CD4-positive, alpha-beta T cell treated with Interleukin-21 for 1 hour (primary cell): Measurements from ENCODE around the gene IPO4.
"Not testable (repeated sequence)": the region's sequence is repeated elsewhere in the genome, so short reads cannot be mapped to it uniquely, and the experiment has no call there.

Experiments used
- DNase-seq: peaks from one replicate; pipeline ENCODE4 v3.0.0-alpha.2; 2020

The IPO4 gene, protein sequence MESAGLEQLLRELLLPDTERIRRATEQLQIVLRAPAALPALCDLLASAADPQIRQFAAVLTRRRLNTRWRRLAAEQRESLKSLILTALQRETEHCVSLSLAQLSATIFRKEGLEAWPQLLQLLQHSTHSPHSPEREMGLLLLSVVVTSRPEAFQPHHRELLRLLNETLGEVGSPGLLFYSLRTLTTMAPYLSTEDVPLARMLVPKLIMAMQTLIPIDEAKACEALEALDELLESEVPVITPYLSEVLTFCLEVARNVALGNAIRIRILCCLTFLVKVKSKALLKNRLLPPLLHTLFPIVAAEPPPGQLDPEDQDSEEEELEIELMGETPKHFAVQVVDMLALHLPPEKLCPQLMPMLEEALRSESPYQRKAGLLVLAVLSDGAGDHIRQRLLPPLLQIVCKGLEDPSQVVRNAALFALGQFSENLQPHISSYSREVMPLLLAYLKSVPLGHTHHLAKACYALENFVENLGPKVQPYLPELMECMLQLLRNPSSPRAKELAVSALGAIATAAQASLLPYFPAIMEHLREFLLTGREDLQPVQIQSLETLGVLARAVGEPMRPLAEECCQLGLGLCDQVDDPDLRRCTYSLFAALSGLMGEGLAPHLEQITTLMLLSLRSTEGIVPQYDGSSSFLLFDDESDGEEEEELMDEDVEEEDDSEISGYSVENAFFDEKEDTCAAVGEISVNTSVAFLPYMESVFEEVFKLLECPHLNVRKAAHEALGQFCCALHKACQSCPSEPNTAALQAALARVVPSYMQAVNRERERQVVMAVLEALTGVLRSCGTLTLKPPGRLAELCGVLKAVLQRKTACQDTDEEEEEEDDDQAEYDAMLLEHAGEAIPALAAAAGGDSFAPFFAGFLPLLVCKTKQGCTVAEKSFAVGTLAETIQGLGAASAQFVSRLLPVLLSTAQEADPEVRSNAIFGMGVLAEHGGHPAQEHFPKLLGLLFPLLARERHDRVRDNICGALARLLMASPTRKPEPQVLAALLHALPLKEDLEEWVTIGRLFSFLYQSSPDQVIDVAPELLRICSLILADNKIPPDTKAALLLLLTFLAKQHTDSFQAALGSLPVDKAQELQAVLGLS

DNA sequence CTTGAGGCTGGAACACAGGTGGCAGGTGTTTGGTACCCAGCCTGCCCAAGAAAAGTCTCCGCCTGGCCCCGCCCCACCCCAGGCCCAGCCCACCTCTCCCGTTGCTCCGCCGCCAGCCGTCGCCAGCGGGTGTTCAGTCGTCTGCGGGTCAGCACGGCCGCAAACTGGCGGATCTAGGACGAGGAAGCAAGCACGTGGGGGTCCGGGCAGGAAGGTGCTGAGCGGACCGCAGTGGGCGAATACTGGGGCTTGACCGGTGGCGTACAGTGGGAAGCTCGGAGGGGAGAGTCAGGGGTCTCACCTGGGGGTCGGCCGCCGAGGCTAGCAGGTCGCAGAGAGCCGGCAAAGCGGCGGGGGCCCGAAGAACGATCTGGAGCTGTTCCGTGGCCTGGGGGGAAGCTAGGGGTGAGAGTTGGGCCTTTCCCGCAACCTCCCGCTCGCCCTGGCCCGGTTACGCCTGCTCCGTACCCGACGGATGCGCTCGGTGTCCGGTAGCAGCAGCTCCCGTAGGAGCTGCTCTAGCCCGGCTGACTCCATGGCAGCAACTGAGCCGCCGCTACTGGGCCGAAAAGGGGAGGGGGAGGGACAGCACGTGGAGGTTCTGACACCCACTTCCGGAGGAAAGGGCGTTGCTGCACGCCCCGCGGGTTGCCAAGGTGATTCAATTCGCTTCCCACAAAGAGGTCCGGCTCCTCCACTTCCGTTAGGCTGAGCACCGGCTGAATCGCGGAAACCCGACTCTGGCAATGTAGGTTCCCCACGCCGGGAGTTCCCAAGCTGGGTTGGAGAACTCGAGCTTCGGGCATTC is at the start of gene IPO4:
IPO4 (minus strand) TSS at position 566 of the 808 bp plus-strand sequence; CDS start at position 537, 29 bp downstream.
- DNase-seq: peak; percentile 97

DNA sequence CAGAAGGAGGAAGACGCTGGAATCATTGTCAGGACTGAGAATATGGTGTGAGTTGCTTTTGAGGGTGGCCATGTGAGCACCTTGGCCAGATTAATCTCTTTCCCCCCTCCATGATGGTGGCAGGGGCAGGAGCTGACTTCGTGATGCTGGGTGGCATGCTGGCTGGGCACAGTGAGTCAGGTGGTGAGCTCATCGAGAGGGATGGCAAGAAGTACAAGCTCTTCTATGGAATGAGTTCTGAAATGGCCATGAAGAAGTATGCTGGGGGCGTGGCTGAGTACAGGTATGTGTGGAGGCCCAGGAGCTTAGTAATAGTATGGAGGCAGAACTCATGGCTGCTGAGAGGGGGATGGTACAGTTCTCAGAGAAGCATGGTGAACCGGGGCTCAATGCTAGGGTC is 49.5 kb upstream of the IPO4 start:
- DNase-seq: no peak

DNA sequence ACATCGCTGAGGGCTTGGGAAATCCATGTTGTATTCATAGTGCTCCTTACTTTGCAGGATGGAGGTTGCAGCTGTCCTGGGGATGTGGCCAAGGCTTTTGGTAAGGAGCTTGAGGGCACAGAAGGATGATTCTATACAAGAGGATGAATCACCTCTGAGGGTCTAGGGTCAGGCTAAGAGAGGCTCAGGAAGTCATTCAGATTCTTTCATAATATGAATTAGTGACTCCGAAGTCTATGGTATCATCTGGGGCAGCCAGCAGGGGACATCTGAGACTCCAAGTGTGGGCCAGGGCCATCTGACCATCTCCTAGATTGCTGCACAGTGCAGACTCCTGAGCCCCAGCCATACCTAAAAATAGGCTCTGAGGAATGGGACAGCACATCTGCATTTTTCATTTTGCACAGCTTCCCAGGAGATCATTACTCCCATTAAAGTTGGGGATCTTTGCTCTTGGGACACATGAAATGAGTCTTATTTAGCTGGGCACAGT is 48.9 kb upstream of the IPO4 start:
- no peak for DNase-seq

DNA sequence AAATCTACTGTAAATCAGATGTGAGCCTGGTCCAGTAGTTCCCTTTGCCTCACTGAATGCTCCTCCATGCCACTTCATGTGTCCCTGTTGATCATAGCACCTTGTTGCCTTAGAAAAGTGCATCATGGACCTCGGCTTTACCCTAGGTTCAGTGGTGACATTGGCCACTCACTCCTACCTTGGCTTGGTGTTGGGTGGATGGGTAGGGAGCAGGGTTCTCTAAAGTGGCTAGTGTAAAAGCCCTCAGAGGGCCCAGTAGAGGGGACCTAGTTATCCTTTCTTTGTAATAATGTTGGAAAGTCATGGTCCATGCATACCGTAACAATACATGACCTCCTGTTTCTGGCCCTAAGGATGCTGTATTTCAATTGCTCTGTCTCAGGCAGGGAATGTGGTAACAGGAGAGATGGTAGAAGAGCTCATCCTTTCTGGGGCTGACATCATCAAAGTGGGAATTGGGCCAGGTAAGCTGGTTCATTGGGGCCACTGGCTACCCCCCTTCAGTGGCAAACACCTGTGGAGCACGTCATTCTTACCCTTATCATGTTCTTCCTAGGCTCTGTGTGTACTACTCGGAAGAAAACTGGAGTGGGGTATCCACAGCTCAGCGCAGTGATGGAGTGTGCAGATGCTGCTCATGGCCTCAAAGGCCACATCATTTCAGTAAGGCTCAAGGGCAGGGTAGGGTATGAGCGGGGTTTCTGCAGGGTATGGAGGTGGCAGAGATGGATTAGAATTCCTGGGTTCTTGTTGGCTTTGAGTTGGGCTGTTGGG is 48.3 kb upstream of the IPO4 start:
- no peak for DNase-seq

DNA sequence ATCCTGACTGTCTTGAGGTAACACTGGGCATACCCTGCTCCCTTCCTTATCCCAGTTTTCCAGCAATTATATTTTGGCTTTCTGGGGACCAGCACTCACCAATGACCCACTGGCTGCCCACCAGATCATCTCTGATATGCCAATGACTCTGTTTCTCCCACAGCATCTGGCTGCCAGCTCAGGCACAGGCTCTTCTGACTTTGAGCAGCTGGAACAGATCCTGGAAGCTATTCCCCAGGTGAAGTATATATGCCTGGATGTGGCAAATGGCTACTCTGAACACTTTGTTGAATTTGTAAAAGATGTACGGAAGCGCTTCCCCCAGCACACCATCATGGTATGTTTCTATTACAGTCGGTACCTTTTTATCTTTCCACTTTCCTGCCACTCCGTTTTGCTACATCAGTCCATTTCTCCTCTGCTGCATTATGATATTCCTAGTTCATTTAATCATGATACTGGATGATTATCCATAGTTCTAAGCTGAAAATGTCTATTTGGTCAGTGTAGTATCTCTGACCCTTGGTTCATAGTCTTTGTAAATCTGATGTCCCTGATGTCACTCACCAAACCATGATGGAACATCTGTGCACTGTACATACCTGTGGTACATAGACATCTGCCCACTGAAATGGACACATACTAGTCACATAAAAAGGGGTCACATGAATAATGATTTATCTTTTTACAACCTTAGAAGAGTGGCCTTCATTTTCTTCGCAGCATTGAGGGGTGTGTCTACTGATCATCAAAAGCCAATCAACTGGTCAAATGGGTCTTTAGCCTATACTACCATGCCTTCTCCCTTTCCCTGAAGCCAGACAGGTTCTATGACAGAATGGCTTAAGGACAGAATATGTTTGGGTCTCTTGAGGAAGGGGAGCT is 47.4 kb upstream of the IPO4 start:
- no peak for DNase-seq

DNA sequence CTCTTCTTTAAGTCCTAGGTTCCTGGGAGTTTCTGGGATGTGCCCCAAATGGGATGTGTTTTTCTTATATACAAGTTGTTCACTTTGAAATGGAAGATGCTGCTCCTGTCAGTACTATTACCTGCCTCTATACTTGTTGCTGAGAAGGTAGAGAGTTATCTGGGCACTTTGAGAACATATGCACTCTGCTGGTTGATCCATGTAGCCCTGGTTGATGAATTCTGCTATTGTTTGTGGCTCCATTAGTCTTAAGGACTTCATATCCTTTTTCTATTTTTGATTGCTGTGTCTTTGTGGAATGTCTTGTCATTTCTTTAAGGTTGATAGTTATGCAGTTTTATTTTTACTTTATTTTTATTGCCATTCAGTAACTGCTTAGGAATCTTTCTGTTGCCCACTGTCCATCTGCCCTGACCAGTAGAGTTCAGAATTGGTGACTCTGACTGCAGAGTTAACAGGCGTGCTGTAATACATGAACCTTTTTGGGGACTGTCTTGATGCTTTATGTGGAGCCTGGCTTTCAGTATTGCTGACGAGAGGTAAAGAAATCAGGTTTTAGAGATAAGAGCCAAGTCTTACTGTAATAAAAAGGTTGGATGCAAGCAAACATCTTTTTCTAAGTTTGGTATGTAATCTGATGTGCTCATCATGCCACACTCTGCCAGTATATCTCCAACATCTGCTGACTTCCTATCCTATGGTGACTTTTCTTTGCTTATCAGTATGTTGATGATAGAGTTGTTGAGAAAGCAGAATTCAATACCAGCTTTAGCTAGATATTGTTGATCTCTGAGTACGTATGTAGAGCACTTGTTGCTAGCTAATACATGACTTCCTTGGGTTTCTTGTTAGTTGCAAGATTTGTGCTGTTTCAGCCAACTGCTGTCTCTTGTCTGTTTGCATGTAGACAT is 45.7 kb upstream of the IPO4 start:
- no peak for DNase-seq

DNA sequence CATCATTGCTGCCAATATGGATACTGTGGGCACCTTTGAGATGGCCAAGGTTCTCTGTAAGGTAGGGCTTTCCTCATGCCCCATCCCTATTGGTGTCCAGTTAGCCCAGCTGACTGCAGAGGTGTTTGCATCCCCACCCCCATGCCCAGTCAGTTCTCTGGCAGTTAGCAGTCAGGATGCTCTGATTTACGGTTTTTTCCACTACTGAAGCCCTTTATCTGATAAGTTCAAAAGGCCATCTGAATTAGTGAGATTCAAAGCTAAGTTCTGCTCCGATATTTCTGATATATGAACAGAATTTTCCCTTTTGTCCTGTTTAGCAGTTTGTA is 44.9 kb upstream of the IPO4 start:
- no peak for DNase-seq

DNA sequence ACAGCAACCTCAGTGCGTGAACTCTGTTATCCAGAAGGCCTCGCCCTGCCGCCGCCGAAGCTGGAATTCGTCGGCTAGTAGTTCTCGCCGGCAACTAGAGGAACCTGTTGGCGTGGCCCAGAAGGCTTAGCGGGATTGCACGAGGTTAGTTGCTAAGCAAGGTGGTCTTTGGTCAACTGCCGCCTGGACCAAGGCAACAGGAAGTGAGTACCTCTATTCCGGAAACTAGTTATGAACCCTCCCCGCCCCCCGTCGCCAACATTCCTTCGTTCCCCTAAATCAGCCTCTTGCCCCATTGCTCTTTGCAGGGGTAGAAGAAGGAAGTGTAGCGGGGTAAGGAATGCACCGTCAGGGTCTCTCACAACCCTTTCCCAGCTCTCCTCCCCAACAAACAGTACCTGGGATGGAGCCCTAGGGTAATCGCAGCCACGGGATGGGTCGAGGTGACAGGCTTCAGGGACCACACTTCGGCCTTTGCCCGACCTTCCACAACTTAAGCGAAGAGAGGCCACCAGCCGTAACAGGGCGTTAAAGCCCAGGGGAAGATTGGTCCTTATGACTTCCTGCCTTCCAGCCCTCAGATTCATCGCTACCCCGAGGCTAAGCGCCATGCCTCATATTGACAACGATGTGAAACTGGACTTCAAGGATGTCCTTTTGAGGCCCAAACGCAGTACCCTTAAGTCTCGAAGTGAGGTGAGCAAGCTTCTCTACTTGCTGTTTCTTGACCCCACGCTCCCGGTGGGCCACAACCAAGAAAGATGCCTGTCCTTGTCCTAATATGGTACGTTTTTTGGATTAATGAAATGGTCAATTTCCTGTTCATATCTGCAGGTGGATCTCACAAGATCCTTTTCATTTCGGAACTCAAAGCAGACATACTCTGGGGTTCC is 44.3 kb upstream of the IPO4 start, which contains the start of gene GMPR2:
GMPR2 (plus strand) TSS at position 285 of the 893 bp plus-strand sequence; CDS start at position 610, 325 bp downstream.
- DNase-seq: peak; percentile 31

DNA sequence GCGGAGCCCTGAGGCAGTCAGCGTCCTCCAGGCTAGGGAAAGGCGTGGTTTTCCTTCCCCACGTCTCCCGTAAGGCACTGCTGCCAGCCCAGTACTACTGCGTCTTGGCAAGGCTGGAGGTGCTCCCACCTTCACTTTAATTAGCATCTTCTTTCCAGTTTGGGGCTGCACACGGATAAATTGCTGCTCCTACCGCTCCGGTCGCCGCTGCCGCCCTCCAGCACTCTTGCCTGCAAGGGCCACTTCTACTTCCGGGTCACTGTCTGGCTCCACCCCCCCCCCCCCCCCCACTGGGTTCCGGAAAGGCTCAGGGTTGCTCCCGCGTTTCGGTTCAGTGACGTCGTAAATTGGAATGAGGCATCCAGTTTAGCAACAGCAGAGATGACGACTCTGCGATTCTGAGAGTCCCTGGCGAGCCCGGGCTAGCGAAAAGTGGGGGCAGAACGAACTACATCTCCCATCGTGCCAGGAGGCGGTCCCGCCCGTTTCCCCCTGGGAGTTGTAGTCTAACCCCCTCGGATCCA is 43.6 kb upstream of the IPO4 start, which contains the start of gene NEDD8:
NEDD8 (minus strand) TSS at position 247 of the 524 bp plus-strand sequence; CDS start at position 147, 100 bp downstream.
- DNase-seq: peak; percentile 89

DNA sequence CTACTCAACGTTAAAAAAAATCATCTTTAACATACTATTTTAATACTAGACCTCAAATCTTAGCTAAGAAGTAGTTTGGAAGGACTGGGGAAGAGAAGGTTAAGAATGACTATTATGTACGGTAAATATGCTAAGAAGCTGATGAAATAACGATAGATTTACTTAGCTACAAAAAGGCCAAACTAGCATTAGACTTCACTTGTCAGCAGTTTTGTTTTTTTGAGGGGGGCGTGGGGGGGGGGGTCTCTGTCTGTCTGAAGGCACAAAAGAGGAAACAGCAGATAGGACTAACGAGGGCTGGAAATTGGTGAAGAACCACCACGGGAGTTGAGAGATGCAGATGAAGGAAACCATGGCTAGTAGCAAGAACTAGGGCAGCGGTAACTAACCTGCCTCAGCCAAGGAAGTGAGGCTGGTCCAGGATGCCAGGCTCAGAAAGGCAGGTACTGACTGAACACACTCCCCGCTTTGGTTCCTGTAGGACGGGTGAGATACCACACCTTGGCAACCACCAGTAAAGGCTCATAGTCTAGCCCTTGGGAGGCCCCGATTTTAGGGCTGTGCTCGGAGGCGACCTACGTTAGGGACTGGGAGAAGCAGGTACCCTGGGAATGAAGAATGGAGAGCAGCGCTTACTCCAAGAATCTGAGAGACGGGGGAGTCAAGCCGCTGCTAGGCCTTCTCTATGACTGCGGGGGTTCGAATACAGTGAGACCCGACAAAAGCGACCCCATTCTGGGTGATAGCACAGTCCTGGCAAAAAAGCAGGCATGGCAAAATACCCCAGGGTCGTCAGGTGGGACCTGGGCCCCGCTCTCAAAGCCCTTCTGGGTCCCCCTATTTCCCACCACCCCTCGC is 42.9 kb upstream of the IPO4 start:
- peak; percentile 38 for DNase-seq

DNA sequence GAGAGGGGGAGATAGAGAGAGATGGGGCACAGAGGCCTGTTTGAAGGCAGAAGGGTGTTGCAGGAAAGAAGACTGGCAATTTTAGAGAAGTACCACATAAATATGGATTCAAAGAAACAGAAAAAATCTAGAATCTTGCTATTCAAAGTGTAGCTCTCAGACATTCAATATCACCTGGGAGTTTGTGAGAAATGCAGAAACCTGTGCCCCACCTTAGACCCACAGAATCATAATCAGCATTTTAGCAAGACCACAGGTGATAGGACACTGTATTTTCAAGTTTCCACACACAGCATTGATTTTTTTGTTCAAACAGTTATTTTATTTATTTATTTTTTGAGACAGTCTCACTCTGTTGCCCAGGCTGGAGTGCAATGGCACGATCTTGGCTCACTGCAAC is 40.3 kb upstream of the IPO4 start:
- no peak for DNase-seq

DNA sequence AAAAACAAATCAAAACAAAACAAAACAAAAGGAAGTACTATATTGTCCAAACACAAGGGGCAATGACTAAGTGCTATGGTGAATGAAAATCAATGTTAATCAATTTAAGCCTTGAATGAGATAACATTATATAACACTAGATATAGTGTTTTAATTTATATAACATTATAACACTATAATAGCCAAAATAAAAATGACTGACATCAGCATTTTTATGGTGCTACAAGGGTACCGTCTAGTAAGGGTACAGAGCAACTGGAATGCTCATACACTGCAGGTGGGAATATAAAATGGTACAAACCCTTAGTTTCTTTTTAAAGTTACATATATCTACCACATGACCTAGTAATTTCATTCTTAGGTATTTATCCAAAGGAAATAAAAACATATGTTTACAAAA is 37.9 kb upstream of the IPO4 start:
- DNase-seq: no peak

DNA sequence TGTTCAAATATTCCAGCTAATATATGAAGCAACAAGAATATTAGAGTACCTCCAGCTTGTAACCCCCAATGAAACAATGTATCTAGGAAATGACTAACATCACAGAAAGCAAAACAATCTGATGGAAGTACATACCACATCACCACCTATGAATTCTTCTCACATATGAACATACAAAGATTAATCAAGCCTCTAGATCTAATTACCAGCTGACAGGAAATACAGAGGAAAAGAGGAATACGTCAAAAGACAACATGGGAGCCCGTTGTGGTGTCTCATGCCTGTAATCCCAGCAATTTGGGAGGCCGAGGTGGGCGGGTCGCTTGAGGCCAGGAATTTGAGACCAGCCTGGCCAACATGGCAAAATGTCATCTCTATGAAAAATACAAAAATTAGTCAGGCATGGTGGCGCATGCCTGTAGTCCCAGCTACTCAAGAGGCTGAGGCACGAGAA is 36.0 kb upstream of the IPO4 start:
- DNase-seq: no peak

DNA sequence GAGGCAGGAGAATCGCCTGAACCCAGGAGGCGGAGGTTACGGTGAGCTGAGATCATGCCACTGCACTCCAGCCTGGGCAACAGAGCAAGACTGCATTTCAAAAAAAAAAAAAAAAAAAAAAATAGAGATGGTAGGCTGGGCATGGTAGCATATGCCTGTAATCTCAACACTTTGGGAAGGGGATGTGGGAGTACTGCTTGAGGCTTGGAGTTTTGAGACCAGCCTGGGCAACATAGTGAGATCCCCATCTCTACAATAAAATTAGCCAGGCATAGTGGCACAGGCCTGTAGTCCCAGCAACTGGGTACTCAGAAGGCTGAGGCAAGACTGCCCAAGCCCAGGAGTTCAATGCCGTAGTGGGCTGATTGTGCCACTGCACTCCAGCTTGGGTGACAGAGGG is 34.4 kb upstream of the IPO4 start:
- DNase-seq: not testable (repeated sequence)

DNA sequence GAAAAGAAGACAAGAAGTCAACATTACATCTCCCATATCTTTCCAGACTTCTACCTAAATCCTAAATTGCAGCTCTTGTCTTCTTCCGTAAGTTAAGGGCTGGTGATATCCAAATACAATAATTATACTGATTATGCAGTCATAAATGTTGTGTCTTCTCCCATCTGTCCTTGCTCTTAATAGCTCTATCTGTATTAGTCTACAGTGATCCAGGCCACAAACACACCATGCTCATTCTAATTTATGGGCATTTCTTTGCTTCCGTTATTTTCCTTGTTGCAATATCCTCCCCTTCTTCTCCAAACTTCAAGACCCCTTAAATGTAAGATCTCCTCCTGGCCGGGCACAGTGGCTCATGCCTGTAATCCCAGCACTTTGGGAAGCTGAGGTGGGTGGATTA is 30.9 kb upstream of the IPO4 start:
- DNase-seq: no peak

DNA sequence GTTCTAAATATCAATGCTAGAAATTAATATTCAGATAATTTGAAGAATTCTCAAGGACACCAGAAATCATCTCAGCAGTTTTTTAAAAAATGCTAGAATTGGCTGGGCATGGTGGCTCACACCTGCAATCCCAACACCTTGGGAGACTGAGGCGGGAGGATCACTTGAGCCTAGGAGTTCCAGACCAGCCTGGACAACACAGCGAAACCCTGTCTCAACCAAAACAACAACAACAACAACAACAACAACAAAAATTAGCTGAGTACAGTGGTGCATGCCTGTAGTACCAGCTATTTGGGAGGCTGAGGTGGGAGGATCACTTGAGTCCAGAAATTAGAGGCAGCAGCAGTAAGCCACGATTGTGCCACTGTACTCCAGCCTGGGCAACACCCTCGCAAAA is 30.5 kb upstream of the IPO4 start:
- no peak for DNase-seq

DNA sequence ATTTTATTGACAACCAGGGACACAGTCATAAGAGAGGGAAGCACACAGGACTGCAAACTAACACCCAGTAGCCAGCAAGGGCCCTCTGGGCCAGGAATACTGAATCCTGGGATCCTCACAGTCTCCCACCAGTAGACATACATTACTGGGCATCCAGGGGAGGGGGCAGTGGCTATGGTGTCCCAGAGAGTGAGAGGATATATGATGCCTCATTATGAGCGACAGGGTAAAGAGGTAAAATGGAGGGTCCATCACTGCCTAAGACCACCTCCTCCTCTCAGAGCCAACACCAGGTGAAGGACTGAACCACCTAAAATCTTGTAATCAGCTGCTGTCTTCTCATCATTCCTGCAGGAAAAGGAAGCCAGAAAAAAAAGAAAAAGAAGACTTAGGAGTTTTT is 28.3 kb upstream of the IPO4 start:
- DNase-seq: not testable (repeated sequence)
